A673 (cell line): Measurements from ENCODE around the gene WNT3. TPM values are rescaled to one million over a fixed set of nuclear protein-coding genes. Genes with fewer than 3 reads are reported as not detected.
A peak's percentile ranks its signal among the peaks of the same experiment; 100 is the strongest.

Experiments
- BruUV-seq: library from RNA; stranded (reverse); fragments of 400-500 nt; replicated peaks from 2 replicates; lab custom pipeline; 2021; lab: Mats Ljungman, UMichigan
- CTCF ChIA-PET: fragments of 300-600 bp; sonication (Branson Sonifier 250); formaldehyde crosslinking; loops from one replicate; lab custom pipeline; 2022; ENCODE audit warnings: antibody characterized with exemption; lab: Charles Lee
- POLR2A ChIA-PET: fragments of 300-600 bp; sonication (Branson Sonifier 250); formaldehyde crosslinking; loops from one replicate; lab custom pipeline; 2022; ENCODE audit warnings: antibody characterized with exemption; ENCODE audit not compliant: low non-redundant PET; lab: Charles Lee
- DNase-seq: peaks from one replicate; pipeline ENCODE4 v3.0.0-alpha.2; 2015; ENCODE audit warnings: low spot score
- H3K27ac ChIP-seq: fragments of 200-600 bp; sonication (generic); 2 replicates; pipeline ENCODE4 v1.5.1; 2016; ENCODE audit warnings: mixed run types, low read depth, mild to moderate bottlenecking, mixed read lengths, antibody characterized with exemption, low read length; ENCODE audit not compliant: poor library complexity, severe bottlenecking
- H3K27me3 ChIP-seq: fragments of 200-600 bp; sonication (generic); replicated peaks from 2 replicates; pipeline ENCODE4 v1.6.1; 2017; ENCODE audit warnings: mixed run types, low read depth, mild to moderate bottlenecking, mixed read lengths, antibody characterized with exemption, low read length; ENCODE audit not compliant: insufficient read depth, poor library complexity
- H3K36me3 ChIP-seq: fragments of 200-600 bp; sonication (generic); 2 replicates; pipeline ENCODE4 v1.6.1; 2016; ENCODE audit warnings: mixed run types, mild to moderate bottlenecking, mixed read lengths, antibody characterized with exemption, low read length; ENCODE audit not compliant: insufficient read depth, poor library complexity, severe bottlenecking
- H3K4me1 ChIP-seq: fragments of 200-600 bp; sonication (generic); 2 replicates; pipeline ENCODE4 v1.6.1; 2017; ENCODE audit warnings: mixed run types, mild to moderate bottlenecking, mixed read lengths, antibody characterized with exemption, low read length; ENCODE audit not compliant: insufficient read depth, poor library complexity, severe bottlenecking
- H3K4me3 ChIP-seq: fragments of 200-600 bp; sonication (generic); 2 replicates; pipeline ENCODE4 v1.5.1; 2016; ENCODE audit warnings: low read depth, mixed run types, mild to moderate bottlenecking, mixed read lengths, low read length; ENCODE audit not compliant: poor library complexity, severe bottlenecking
- H3K9me3 ChIP-seq: fragments of 200-600 bp; sonication (generic); 2 replicates; pipeline ENCODE4 v1.6.1; 2016; ENCODE audit warnings: mixed run types, low read depth, mild to moderate bottlenecking, mixed read lengths, antibody characterized with exemption, low read length; ENCODE audit not compliant: poor library complexity, severe bottlenecking
- CTCF ChIP-seq: fragments of 300-800, 200-600 bp; sonication (generic); conservative IDR thresholded peaks from 2 replicates; pipeline ENCODE4 v1.5.1; 2017; ENCODE audit warnings: low read depth, mild to moderate bottlenecking, antibody characterized with exemption, low read length, moderate library complexity, mixed read lengths
- EZH2 ChIP-seq: fragments of 200-600 bp; sonication (generic); IDR thresholded peaks from 2 replicates; pipeline ENCODE4 v1.6.1; 2017; ENCODE audit warnings: borderline replicate concordance, low read depth, mild to moderate bottlenecking, mixed read lengths, antibody characterized with exemption, low read length; ENCODE audit not compliant: poor library complexity, severe bottlenecking
- intact Hi-C: fragments of 100-400 bp; cut with micrococcal nuclease; formaldehyde crosslinking; loops from one replicate; pipeline ENCODE4 v1.10.0; 2022; ENCODE audit not compliant: unreplicated experiment
- total RNA-seq: library from RNA; stranded (reverse); gene quantifications from 2 replicates; pipeline ENCODE4 v1.2.3, GENCODE V29; 2021

WNT3 gene
- total RNA-seq, 1 experiment from 2014 or later = 1.3 TPM

GRCh38 chr17:46809110-46809571, 9.4 kb downstream of the WNT3 start:
- Histone ChIP-seq H3K4me3 (no peak overlapping the region), H3K27ac (no peak overlapping the region), H3K27me3 (no peaks in the 10 kb centered on the region), H3K9me3 (no peaks in the 10 kb centered on the region), H3K4me1 (no peaks in the 10 kb centered on the region), H3K36me3 (no peaks in the 10 kb centered on the region)
- TF ChIP-seq EZH2 = no peak
- no peak for TF ChIP-seq CTCF
- POLR2A ChIA-PET = interaction anchor here (0.7 kb wide), 1 partner anchor 260 kb away, joined by 10 read pairs; no protein-coding TSS in a partner anchor
- intact Hi-C loops = no loop called here
- BruUV-seq = no TSS peak
- peak; percentile 9 for DNase-seq
- CTCF ChIA-PET = interaction anchor here (0.6 kb wide), 1 partner anchor 17 kb away, joined by 4 read pairs; no protein-coding TSS in a partner anchor

DNA sequence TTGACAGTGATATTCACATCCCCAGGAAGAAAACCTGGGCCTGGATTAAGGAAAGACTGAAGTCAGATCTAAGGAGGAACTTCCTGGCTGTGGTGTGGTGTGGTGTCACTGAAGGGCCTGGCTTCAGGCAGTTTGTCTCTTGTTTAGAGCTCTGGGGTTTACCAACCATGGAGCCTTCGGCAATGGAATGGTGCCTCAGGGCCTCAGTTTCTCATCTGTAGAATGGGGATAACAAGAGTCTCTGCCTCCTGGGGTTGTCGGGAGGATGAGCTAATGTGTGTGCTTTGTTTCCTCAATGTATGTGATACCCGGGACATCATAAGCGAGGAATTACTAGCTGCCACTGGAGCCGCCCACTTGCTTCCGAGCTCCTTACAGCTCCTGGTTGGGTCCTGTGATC, 12.7 kb downstream of the WNT3 start:
- CTCF ChIA-PET = no interaction called here

DNA sequence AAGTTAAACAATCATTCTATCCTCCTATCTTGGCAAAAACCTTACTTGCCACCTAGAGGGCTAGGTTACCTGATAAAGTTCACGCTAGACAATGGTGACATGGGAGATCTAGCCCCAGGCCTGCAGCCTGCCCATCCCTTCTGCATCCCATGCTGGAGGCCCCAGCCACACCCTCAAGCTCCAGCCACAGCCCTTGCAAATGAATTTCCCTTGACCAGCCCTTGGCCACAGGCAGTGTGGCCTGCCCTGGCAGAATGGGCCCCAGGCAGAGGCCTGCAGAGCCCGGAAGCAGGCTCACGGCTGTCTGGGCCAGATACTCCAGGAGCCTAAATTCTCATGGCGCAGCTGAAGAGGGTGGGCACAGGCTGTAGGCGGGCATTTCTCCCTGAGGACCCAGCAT, 14.9 kb downstream of the WNT3 start:
- Histone ChIP-seq H3K36me3 (no peaks in the 10 kb centered on the region), H3K4me1 (no peaks in the 10 kb centered on the region), H3K4me3 (no peak overlapping the region), H3K9me3 (no peaks in the 10 kb centered on the region), H3K27ac (no peak overlapping the region), H3K27me3 (no peaks in the 10 kb centered on the region)
- POLR2A ChIA-PET = no interaction called here
- no peak for TF ChIP-seq EZH2
- TF ChIP-seq CTCF = no peak
- no TSS peak for BruUV-seq
- CTCF ChIA-PET = no interaction called here
- no peak for DNase-seq
- intact Hi-C loops = no loop called here

More for the DNA sequence above, 12.7 kb downstream of the WNT3 start:
- H3K4me1 ChIP-seq = no peaks in the 10 kb centered on the region
- BruUV-seq = no TSS peak
- TF ChIP-seq CTCF (no peak), EZH2 (no peak)
- intact Hi-C loops = no loop called here
- POLR2A ChIA-PET = no interaction called here
- H3K27ac ChIP-seq = no peak overlapping the region
- no peak overlapping the region for H3K4me3 ChIP-seq
- H3K36me3 ChIP-seq = no peaks in the 10 kb centered on the region
- H3K27me3 ChIP-seq = no peaks in the 10 kb centered on the region
- H3K9me3 ChIP-seq = no peaks in the 10 kb centered on the region
- DNase-seq = no peak
